PC-9 (cell line): Measurements from ENCODE around the gene MPI.

Experiments
- EZH2 ChIP-seq: fragments of 200-600 bp; sonication (generic); IDR thresholded peaks from 2 replicates; pipeline ENCODE4 v1.8.0; 2017; ENCODE audit warnings: antibody characterized with exemption, low read depth
- TF ChIP-seq, protein P1 (sequence below): fragments of 200-600 bp; sonication (generic); conservative IDR thresholded peaks from 2 replicates; pipeline ENCODE4 v1.6.1; 2017; ENCODE audit warnings: mixed run types, antibody characterized with exemption, mild to moderate bottlenecking, moderate library complexity

DNA sequence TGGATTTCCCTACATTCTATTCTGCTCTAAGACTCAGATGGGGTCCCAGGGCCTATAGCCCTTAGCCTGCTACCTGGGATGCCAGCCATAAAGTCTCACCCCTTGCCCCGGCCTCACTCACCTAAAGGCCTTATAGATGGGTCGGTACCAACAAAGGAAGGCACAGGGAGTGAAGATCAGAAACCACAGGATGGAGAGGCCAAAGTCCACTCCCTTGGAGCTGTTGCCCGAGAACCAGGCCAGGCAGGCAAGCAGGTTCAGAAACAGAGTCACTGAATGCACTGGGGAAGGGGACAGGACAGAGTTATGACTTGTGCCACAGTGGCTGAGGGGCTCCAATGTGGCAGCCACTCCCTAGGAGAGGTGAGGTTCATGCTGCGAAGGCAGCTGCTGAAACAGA lies 39.4 kb upstream of the MPI start:
- TF ChIP-seq, protein P1, sequence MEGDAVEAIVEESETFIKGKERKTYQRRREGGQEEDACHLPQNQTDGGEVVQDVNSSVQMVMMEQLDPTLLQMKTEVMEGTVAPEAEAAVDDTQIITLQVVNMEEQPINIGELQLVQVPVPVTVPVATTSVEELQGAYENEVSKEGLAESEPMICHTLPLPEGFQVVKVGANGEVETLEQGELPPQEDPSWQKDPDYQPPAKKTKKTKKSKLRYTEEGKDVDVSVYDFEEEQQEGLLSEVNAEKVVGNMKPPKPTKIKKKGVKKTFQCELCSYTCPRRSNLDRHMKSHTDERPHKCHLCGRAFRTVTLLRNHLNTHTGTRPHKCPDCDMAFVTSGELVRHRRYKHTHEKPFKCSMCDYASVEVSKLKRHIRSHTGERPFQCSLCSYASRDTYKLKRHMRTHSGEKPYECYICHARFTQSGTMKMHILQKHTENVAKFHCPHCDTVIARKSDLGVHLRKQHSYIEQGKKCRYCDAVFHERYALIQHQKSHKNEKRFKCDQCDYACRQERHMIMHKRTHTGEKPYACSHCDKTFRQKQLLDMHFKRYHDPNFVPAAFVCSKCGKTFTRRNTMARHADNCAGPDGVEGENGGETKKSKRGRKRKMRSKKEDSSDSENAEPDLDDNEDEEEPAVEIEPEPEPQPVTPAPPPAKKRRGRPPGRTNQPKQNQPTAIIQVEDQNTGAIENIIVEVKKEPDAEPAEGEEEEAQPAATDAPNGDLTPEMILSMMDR = no peak
- no peak for TF ChIP-seq EZH2
